GM18858 (cell line): Measurements from ENCODE around the gene GPATCH3.
"Not testable (repeated sequence)": the region's sequence is repeated elsewhere in the genome, so short reads cannot be mapped to it uniquely, and the experiment has no call there.

ENCODE experiments used
- ATAC-seq: cut with Tn5 transposase; IDR thresholded peaks from one replicate; pipeline ENCODE4 v1.9.1; 2021; ENCODE audit not compliant: unreplicated experiment

Gene GPATCH3

DNA sequence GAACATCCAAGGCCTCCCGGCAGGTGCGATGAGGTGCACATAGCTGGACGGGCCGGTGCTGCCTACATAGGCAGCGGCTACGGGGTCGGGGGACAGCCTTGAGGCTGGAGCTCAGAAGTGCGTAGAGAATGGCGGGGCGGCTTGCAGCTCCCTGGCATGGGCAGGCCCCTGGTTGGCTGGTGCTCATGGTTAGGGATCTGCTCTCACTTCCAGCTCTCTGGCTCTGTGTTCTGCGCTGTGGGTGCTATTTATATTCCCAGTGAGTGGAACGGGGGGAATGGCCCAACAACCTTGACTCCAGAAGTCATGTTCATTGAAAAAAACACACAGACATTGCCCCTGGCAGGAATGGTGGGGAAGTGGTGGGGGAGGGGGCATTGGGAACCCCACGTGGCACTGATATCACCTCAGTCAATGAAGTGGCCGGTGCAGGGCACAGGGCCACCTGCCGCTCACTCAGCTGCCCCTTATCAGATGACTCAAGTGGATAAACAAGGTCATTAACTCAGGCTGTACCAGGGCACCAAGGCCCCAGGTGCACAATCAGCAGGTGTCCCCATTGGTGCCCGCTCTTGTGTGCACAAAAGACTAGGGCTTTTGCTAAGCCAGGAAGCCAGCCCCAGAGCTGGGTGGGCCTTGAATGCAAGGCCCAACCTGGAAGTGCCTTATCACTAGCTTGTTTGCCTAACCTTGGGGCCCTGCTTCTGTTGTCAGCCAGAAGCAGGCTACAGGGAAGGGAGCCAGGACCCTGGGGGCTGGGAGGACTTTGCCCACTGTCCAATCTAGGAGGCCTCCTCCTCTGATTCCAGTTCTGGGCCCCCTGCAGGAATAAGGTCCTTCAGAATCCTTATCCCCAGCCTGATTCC lies 13.7 kb upstream of the GPATCH3 start, which contains the start of gene NR0B2:
Gene NR0B2 (minus strand): TSS at position 222 of the 866 bp plus-strand sequence. CDS start 35 bp downstream, at position 187.
- ATAC-seq: no peak

DNA sequence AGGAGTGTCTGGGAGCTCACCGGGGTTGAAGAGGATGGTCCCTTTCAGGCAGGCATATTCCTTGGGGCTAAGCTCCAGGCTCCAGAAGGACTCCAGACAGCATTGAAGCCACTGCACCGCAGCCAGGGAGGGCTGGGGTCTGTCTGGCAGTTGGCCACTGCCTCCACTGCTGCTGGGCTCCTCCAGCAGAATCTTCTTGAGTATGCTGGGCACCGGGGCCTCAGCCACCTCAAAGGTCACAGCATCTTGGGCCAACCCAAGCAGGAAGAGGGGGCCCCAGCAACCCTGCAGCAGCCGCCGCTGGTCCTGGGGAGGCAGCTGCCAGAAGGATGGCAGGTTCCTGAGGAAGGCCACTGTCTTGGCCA lies 13.1 kb upstream of the GPATCH3 start:
- no peak for ATAC-seq

DNA sequence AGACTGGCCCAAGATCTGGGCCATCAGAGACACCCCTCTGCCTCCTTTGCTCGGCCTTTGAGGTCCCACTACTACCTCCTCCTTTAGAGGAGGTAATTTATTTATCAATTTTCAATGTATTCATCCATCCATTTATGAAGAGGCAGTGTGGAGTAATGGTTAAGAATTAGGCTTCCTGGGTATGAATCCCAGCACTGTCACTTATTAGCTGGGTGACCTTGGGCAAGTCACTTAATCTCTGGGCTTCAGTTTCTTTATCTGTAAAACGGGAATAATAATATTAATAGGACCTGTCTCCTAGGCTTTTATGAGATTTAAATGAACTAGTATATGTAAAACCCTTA lies 11.9 kb upstream of the GPATCH3 start:
- ATAC-seq: no peak

DNA sequence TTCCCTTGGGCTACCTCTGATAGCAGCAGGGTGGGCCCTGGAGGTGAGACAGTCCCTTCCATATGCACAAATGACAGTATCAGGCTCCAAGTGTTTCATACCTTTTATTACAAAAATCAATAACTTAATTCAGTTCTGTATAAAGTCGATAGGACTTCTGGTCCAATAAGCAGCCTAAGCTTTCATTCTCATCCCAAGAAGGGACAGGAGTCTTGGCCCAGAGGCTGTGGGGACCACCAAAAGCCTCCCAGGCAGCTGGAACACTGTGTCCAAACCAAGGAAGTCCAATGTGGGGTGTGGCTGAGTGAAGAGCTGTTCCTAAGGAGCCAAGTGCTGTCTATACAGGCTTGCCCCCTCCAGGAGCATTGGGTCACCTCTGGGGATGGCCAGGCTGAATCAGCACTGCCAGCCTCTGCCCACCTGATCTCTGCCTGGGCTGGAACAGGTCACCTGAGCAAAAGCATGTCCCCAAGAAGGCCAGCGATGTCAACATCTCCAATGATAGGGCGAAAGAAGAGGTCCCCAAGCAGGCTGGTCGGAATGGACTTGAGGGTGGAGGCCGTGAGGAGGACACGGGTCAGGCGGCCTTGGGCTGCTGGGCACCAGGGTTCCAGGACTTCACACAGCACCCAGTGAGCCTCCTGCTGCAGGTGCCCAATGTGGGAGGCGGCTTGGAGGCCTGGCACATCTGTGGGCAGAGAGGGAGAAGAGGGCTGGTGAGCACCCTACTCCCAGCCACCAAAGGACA lies 11.3 kb upstream of the GPATCH3 start:
- no peak for ATAC-seq

DNA sequence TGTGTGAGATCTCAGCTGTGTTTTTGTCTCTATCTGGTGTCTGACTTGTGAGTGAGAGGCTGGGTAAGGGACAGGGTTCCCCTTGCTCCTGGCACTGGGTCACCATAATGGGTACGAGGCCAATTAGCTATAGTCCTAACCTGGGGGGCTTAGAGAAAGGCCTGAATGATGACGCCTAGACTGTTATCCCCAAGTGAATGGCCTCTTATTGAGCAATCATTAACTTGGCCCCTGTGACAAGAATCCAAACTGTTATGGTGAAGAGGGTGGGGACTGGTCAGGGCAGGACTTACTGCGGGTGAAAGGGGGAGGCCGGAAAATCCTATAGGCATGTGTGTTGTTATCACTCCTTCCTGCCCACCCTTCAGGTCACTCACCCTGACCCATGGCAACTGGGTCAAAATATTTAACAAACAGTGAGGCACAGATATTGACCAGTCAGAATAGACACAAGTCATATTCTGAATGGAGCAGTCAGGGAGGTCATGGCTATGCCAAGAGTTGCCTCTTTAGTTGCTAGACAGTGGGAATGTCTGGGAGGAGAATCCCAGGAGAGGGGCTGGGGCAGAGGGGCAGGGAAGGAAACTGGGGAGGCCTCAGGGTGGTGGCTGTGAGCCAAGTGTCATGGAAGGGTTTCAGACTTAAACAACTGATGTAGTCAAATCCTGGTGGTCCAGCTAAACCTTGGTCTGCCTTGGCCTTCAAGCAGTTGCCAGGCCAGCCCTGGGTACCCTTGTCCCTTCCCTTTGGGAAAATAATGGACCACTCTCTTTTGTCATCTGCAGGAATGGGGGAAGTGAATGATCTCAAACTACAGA lies 10.3 kb upstream of the GPATCH3 start:
- no peak for ATAC-seq

DNA sequence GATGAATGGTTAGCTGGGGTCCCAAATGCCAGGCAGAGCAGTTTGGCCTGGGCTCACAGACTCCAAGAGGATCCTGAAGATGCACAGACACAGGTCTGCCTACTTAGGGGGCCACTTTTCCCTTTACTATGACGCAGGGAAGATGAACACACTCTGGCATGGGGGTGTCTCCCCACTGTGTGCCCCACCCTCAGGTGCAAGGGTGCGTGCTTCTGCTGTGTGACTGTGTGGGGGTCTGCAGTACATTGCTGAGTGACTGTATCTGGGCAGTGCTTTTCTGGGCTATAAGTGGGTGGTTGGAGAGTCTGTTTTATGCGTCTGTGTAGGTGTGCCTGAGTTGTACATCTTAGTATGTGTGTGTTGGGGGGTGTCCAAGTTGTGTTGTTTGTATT lies 9.7 kb upstream of the GPATCH3 start:
- ATAC-seq: no peak

DNA sequence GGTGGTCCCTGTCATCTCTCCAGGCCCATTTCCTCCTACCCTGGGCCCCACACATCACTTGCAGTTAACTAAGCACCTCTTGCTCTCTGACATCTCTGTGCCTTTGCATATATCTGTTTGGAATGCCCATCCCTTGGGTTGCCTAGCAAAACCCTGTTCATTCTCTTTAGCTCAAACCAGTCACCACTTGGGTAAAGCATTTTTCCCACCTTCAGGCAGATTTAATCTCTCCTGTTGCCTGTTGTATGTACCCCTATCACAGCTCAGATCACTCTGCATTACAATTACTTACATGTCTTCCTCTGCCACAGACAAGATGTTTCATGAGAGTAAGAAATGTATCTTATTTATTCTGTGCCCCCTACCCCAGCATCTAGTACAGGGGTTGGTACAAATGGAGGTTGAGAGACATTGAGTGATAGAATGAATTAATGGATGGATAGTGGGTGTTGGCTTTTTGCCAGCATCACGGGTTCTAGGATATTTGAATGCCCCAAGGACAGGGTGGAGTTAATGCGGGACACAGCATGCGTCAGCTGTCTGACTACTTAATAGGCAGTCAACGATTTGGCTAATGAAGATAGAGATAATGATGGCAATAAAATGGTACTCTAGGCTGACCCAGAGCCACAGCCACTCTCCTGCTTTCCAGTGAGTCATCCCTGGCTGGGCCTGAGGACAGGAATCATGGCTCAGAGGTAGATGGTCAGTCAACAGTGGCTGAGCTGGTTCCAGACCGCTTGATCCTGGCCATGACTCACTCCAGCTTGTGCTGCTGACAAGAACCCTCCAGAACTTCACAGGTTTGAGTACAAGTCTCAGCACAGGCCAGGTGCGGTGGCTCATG lies 7.0 kb upstream of the GPATCH3 start:
- ATAC-seq: no peak

DNA sequence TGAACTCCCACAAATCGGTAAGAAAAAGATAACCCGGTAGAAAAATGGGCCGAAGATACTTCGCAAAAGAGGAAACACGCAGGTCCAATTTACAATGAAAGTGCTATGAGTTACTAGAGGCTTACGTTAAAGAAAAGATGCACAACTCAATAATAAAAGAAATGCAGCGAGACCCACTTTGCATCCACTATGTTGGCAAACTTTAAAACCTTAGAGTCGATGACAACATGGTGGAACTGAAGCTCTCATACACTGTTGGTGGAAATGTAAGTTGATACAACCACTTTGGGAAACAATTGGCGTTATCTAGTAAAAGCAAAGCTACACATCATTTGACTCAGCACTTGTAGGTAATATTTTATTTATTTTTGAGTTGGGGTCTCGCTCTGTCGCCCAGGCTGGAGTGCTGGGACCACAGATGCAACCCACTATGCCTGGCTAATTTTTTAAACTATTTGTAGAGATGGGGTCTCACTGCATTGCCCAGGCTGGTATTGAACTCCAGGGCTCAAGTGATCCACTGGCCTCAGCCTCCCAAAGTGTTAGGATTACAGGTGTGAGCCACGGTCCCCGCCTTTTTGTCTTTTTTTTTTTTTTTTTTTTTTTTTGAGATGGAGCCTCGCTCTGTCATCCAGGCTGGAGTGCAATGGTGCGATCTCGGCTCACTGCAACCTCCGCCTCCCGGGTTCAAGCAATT lies 696 bp upstream of the GPATCH3 start:
- ATAC-seq: no peak

DNA sequence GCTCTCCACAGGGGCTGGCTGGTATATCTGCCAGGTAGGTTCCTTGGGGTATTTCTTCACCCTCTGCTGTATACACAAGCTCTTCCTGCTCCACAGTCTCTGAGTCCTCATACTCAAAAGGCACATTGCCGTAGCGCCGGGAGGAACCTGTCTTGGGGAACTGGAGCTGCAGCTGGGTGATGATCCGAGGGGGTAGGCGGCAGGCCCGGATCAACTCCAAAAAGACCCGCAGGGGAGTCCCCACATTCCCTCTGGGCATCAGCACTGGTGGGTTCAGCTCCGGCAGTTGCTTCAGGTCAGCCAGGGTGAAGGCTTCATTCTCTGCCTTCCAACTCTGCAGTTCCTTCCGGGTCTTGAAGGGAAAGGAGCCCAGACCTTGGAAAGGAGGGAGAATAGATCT lies 2.9 kb downstream of the GPATCH3 start:
- ATAC-seq: no peak

DNA sequence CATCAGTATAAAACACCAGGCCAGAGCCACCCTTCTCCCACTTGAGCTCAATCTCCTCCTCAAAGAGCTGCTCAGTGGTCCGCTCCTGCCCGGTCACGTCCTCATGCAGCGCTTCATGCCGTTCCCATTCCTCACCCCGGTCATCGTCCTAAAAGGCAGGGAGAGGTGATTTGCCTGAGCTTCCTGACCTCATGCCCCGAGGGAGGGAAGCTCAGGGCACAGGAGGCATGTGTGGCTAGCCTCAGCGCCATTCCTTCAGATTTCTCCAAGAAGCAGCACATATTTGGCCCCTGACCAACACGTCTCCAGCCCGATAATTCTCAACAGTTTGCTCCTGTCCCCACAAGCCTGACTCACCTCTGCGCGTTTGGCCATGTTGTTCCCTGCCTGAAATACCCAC lies 6.0 kb downstream of the GPATCH3 start:
- no peak for ATAC-seq

DNA sequence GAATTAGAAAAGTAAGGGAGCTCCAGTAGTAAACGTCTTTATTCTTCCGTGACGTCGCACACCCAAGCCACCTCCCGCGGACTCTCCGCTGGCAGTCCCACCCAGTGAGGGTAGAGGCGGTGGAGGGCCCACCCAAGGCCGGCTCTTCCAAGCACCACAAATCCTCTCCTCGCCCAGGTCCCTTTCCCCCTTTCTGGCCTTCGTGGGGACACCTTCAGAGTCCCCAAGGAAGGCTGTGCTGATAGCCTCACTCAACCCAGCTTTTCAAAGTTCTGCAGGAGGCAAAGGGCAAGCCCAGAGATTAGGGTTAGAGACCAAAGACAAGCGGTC lies 9.8 kb downstream of the GPATCH3 start:
- peak; percentile 24 for ATAC-seq

DNA sequence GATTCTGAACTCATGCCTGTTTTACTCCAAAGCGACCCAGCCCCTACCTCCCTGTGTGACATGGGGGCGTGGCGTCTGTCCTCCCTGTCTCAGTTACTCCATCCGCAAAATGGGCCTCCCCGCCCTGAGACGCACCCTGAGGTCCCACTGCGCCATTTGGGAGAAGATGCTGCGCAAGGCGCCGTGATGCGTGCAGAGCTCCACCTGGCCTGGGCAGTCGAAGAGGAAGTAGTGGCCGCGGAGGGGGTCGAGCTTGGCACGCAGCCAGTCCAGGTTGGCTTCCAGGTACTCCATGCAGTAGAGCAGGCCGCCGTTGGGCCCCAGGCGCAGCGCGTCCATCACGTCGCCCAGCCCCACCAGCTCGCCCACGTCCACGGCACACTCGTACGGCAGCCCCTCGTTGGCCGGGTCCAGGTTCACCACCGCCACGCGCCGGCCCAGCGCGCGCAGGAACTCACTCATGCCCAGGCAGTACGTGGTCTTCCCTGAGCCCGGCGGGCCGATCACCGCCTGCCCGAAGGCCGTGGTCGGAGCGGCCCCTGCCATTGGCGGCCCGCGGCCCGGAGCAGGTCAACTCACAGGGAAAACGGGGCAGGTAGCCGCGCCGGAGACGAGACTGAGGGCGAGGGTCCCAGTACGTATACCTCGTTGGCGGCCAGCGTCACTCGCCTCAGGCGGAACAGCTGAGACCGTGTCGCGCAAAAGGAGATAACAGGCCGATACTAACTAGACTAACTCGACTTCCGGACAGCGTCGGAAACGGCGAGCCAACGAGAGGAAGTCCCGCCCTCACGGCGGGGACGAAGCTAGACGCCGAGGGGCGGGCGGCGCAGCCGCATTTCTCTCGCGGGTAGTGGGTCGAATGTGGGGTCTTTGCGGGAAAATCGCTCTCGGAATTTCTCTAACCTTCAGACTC lies 10.5 kb downstream of the GPATCH3 start, which contains the start of gene GPN2:
Gene GPN2 (minus strand): TSS at position 733 of the 916 bp plus-strand sequence. CDS start 187 bp downstream, at position 546.
- peak; percentile 65 for ATAC-seq

DNA sequence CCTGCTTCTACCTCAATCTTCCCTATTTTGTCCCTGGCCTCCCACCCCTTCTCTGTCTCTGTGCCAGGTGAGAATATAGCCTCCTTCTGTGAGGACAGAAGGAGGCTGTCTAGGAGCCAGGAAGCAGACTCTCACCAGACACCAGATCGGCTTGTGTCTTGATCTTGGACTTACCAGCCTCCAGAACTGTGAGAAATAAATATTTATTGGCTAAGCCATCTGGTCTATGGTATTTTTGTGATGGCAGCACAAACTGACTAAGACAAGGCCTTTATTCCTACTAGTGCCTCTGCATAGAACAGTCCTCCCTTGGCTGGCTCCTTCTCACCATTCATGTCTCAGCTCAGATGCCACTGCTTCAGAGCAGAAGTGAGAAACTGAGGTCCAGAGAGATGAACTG lies 12.0 kb downstream of the GPATCH3 start:
- no peak for ATAC-seq

DNA sequence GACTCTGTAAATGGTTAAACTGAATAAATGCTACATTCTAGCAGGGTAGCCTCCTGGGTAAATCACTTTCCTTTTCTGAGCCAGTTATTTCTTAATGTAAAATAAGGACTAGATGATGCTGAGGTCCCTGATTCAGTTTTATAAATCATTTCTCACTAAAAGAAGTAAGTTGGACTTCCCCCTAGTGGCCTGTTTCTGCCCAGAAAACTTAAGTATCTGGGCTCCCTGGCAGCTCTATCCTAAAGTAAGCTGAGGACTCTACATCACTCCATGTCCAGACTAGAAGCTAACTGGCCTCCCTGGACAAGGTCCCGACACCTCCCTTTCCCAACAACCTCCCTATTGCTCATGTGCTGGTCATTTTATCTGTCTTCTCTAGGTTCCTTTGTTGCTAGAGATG lies 13.1 kb downstream of the GPATCH3 start:
- ATAC-seq: no peak

DNA sequence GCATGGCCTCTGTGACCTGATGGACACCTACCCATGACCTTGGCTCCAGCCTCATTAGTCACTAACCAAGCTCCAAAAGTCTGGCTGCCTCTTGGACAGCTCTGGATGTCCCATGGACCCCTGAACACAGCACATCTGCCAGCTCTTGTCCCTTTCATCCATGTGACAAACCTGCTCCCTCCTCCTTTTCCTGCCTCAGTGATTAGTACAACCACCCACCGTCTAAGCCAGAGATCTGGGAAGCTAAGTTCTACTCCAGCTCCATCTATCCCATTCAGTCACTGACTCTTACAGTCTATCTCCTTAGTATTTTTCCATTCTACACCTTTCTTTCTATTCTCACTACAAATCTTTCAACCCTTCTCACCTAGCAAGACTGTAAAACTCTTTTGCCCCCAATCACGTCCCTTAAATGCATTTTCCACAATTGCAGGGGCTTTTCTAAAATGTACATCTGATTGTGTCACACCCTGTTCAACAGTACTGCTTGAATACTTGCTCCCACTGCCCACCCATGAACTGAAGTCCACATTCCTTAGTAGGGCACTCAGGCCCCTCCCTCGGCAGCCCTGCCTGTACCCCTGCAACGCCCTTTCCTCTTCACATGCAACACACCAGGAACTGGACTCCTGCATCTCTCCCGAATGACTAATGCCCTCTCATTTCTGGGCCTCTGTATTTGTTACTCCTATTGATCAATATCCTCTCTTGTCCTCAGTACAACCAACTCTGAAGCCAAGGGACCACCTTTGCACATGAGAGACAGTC lies 17.4 kb downstream of the GPATCH3 start:
- no peak for ATAC-seq

DNA sequence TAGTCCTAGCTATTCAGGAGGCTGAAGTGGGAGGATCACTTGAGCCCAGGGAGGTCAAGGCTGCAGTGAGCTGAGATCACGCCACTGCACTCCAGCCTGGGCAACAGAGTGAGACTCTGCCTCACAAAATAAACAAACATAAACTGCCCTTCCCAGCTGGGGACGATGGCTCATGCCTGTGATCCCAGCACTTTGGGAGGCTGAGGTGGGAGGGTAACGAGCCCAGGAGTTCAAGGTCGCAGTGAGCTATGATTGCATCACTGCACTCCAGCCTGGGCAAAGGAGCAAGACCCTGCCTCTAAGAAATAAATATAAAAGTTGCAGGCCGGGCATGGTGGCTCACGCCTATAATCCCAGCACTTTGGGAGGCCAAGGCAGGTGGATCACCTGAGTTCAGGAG lies 18.7 kb downstream of the GPATCH3 start:
- not testable (repeated sequence) for ATAC-seq

DNA sequence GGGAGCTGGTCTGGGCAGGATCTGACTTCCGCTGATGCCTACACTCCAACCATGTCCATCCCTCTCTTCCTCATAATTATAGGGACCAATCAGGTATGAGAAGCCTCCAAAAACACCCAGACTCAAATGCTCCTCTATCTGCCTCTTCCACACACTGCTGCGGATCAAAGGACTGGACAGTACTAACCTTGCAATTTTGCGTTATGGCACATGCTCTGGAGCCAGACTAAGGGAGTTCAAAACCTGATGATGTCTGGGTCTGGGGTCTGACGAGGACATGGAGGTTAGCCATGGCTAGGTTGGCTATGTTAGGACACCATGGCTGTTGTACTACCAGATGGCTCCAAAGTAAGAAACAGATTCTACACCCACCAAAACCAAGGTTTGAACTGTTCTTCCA lies 20.5 kb downstream of the GPATCH3 start:
- ATAC-seq: no peak

DNA sequence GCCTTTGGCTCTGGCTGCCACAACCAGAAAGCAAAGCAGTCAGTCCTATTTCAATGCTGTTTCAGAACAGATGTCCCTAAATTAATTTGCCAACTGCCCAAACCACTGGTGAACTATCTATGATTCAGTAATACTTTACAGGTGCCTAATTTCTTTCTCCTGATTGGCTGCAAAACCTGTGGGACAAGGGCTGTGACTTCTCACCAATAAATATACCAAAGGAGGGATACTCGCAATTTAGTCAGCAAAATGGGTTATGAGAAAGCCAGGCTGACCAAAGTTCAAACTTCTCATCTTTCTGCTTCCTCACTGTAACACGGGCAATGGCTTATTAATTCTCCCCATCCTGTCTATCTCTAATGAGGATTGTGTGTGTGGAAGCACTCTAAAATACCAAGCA lies 22.9 kb downstream of the GPATCH3 start:
- ATAC-seq: no peak
